T-helper 2 cell (primary cell): ENCODE measurements around the gene MEFV.
A peak's percentile ranks its signal among the peaks of the same experiment; 100 is the strongest.
"Not testable (repeated sequence)": the region's sequence is repeated elsewhere in the genome, so short reads cannot be mapped to it uniquely, and the experiment has no call there.

ENCODE experiments used
- DNase-seq, 5 experiments: peaks; one replicate each; pipeline versions ENCODE4 v3.0.0 to v3.0.0-alpha.2; 2012 to 2022

The MEFV gene

GRCh38 chr16:3215601-3216262 is 40.7 kb downstream of the MEFV start:
- peak in 1 of 5 experiments; percentile 31 for DNase-seq

GRCh38 chr16:3214904-3215600 is 41.4 kb downstream of the MEFV start:
- peak in 2 of 5 experiments; percentile 54 to 93 for DNase-seq

- DNase-seq: no peak
These were observed 43.9 kb downstream of the MEFV start for GRCh38 chr16:3212567-3212966.

GRCh38 chr16:3212006-3212405 is 44.4 kb downstream of the MEFV start:
- DNase-seq: no peak

- no peak for DNase-seq
These were observed 49.1 kb downstream of the MEFV start for GRCh38 chr16:3207086-3207953.

GRCh38 chr16:3205939-3206338 is 50.5 kb downstream of the MEFV start:
- DNase-seq: not testable (repeated sequence)

- DNase-seq: no peak
These were observed 53.4 kb downstream of the MEFV start for GRCh38 chr16:3202903-3203539.

GRCh38 chr16:3198334-3199072 is 57.9 kb downstream of the MEFV start:
- DNase-seq: no peak

GRCh38 chr16:3197694-3198333 is 58.6 kb downstream of the MEFV start:
- not testable (repeated sequence) for DNase-seq

- no peak for DNase-seq
These were observed 60.5 kb downstream of the MEFV start for GRCh38 chr16:3195975-3196374.

GRCh38 chr16:3194792-3195191 is 61.6 kb downstream of the MEFV start:
- DNase-seq: no peak

- no peak for DNase-seq
These were observed 62.9 kb downstream of the MEFV start for GRCh38 chr16:3193221-3194212.

- no peak for DNase-seq
These were observed 63.9 kb downstream of the MEFV start for GRCh38 chr16:3192476-3193019.
